HG03460 (cell line): Measurements from ENCODE around the gene AP3B1.
"Not testable (repeated sequence)": the region's sequence is repeated elsewhere in the genome, so short reads cannot be mapped to it uniquely, and the experiment has no call there.

Experiments
- ATAC-seq: cut with Tn5 transposase; IDR thresholded peaks from one replicate; pipeline ENCODE4 v1.9.1; 2021; ENCODE audit not compliant: unreplicated experiment

Gene AP3B1

DNA sequence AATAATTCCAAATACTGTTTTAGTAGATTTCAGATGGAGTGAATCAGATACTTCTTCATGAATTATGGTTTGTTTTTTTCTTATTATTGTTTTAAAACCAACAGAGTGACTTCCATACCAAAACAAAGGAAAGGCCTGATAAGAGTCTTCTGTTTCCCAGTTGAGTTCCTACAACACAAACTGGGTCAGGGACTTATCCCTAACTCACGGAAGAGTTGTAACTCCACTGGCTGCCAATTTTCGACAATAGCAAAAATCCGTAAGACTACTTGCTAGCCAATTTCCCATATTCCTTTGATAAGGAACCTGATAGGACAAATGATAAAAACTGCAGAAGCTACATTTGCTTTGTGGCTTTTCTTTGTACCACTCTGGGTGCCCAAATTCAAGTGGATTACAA lies 219.2 kb downstream of the AP3B1 start:
- ATAC-seq = no peak

GRCh38 chr5:78070691-78071090 lies 223.8 kb downstream of the AP3B1 start:
- ATAC-seq = not testable (repeated sequence)

- not testable (repeated sequence) for ATAC-seq
Observed at GRCh38 chr5:78067581-78067980, 226.9 kb downstream of the AP3B1 start.

DNA sequence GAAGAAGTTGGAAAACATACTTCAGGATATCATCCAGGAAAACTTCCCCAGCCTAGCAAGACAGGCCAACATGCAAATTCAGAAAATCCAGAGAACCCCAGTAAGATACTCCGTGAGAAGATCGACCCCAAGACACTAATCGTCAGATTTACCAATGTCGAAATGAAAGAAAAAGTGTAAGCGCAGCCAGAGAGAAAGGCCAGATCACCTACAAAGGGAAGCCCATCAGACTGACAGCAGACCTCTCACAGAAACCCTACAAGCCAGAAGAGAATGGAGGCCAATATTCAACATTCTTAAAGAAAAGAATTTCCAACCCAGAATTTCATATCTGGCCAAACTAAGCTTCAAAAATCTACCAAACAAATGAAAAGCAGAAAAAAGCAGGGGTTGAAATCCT lies 227.8 kb downstream of the AP3B1 start:
- not testable (repeated sequence) for ATAC-seq

- no peak for ATAC-seq
Observed at GRCh38 chr5:78065663-78066062, 228.8 kb downstream of the AP3B1 start.

GRCh38 chr5:78064941-78065472 lies 229.5 kb downstream of the AP3B1 start:
- ATAC-seq = no peak

- no peak for ATAC-seq
Observed at GRCh38 chr5:78063495-78063894, 231.0 kb downstream of the AP3B1 start.

- ATAC-seq = no peak
Observed at GRCh38 chr5:78062645-78063044, 231.9 kb downstream of the AP3B1 start.

DNA sequence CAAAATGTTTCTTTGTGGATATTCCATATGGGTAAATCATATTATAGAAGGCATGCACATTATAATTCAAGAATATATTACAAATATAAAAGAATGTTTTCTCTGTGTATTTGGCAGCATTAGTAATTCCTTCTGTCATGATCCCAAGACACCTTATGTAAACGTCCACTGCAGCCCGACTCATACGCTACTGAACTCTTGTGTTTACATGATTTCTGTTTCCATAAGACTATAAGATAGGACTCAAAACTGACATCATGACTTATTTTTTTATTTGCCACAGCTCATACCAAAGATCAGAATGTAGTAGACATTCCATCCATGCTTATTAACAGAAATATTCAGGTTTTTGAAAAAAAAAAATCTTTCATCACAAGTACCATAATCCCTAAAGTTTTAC lies 234.1 kb downstream of the AP3B1 start:
- no peak for ATAC-seq

- no peak for ATAC-seq
Observed at GRCh38 chr5:78058625-78059024, 235.9 kb downstream of the AP3B1 start.

- no peak for ATAC-seq
Observed at GRCh38 chr5:78056901-78057514, 237.5 kb downstream of the AP3B1 start.

GRCh38 chr5:78056053-78056452 lies 238.4 kb downstream of the AP3B1 start:
- ATAC-seq = no peak

GRCh38 chr5:78050888-78051287 lies 243.6 kb downstream of the AP3B1 start:
- ATAC-seq = no peak

- not testable (repeated sequence) for ATAC-seq
Observed at GRCh38 chr5:78046823-78047222, 247.7 kb downstream of the AP3B1 start.

- ATAC-seq = no peak
Observed at GRCh38 chr5:78046006-78046405, 248.5 kb downstream of the AP3B1 start.

DNA sequence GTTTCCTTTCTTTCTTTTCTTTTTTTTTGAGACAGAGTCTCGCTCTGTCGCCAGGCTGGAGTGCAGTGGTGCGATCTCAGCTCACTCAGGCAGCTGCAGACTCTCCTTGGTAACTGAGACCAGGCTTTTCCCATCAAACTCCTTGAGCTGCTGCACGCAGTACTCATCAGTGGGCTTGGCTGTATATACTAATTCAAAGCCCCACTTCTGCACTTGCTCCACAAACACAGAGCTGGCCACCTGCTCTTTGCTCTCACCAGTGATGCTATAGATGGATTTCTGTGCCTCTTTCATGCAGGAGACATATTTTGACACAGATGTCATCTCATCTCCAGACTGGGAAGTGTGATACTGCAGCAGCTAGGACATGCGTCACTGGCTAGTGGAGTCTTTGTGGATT lies 252.7 kb downstream of the AP3B1 start:
- ATAC-seq = no peak

GRCh38 chr5:78025540-78025939 lies 269.0 kb downstream of the AP3B1 start:
- no peak for ATAC-seq

DNA sequence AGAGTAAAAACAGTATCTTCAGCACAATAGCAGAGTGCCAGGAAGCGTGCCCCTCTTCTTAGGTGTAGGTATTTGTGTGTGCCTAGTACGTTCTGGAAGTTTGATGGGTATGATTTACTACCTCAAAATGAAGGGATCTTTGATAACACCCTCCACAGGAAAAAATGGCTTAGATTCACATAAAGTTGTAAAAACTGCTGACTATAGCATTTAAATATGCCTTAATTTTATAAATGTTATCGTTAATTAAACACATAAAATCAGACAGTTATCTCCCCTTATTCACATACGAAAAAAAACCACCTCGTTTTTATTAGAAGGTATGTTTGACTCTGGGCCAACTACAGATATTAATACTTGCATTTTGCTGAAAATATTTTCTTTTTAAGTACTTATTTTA lies 274.8 kb downstream of the AP3B1 start:
- ATAC-seq = no peak

GRCh38 chr5:78016863-78017529 lies 277.5 kb downstream of the AP3B1 start:
- ATAC-seq = no peak

DNA sequence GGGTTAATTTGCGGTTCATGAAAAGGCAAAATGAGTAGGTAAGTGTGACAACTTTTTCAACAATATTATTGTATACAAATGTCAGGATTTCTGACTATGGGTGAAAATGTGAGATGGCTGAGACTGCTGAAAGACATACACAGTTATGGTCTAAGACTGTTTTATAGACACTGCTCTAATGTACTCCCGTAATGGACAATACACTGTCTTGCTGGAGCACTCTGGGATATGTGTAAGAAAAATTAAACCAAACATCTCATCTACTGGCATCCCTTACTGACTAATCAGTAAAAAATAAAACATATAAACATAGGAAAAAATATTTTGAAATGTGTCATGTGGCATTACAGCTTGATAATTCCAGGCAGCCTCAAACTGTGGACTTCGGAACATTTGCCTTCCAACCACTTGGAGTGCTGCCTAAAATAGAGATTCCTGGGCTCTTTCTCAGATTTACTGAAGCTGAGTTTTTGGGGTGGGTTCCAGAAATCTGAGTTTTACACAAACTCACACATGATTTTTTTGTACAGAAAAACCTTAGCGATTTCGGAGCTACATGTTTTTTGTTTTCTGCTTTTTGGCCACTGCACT lies 284.5 kb downstream of the AP3B1 start:
- ATAC-seq = no peak

- no peak for ATAC-seq
Observed at GRCh38 chr5:78008356-78008967, 286.0 kb downstream of the AP3B1 start.

DNA sequence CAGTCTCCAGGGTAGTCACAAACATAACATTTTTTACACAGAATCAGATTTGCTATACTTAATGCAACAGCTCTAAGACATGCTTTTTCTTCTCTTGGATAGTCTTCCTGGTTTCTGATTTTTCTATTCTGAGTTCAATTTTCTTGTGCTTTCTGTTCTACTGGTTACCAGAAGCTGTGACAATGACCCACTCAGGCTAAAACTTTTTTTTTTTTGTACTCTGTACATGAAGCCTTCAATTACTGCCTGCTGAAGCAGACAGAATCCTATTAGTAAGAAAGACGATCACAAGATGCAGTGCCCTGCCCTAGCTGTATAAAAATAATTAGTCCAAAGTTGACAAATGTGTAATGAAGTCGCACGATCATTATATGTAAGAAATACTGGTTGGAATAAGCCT lies 287.3 kb downstream of the AP3B1 start:
- no peak for ATAC-seq
